Thyroid gland (tissue), 4 donors: Measurements from ENCODE around the gene CSMD2.

ENCODE experiments used
- POLR2A ChIP-seq, 2 donors: fragments of 450-650 bp; IDR thresholded peaks; one replicate each; pipeline ENCODE4 v1.6.1; 2017; ENCODE audit warnings: antibody characterized with exemption in 2 of 2, mild to moderate bottlenecking in 2 of 2, moderate library complexity in 1 of 2
- TF ChIP-seq, protein P1 (sequence below), 6 experiments: fragments of 200-600 bp in 3 of 6; fragments of 450-650 bp in 3 of 6; sonication (generic) in 3 of 6; IDR thresholded peaks; one replicate each; pipeline ENCODE4 v1.5.1; 2016 to 2019; ENCODE audit warnings: antibody characterized with exemption in 6 of 6, mild to moderate bottlenecking in 2 of 6, inconsistent platforms in 1 of 6, moderate library complexity in 1 of 6

- TF ChIP-seq, protein P1, sequence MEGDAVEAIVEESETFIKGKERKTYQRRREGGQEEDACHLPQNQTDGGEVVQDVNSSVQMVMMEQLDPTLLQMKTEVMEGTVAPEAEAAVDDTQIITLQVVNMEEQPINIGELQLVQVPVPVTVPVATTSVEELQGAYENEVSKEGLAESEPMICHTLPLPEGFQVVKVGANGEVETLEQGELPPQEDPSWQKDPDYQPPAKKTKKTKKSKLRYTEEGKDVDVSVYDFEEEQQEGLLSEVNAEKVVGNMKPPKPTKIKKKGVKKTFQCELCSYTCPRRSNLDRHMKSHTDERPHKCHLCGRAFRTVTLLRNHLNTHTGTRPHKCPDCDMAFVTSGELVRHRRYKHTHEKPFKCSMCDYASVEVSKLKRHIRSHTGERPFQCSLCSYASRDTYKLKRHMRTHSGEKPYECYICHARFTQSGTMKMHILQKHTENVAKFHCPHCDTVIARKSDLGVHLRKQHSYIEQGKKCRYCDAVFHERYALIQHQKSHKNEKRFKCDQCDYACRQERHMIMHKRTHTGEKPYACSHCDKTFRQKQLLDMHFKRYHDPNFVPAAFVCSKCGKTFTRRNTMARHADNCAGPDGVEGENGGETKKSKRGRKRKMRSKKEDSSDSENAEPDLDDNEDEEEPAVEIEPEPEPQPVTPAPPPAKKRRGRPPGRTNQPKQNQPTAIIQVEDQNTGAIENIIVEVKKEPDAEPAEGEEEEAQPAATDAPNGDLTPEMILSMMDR (IDR thresholded peaks at IDR 0.05): no peak
- TF ChIP-seq POLR2A (IDR thresholded peaks at IDR 0.05): no peak
Measured at GRCh38 chr1:33640114-33640660, 524.8 kb downstream of the CSMD2 start.
